Measurements from ENCODE around the gene MYCBPAP. TPM values are rescaled to one million over a fixed set of nuclear protein-coding genes. Genes with fewer than 3 reads are reported as not detected.

Gene MYCBPAP
- total RNA-seq, 3 donors from 2014 or later = 1.6 to 3.4 (median 2.4) TPM

DNA sequence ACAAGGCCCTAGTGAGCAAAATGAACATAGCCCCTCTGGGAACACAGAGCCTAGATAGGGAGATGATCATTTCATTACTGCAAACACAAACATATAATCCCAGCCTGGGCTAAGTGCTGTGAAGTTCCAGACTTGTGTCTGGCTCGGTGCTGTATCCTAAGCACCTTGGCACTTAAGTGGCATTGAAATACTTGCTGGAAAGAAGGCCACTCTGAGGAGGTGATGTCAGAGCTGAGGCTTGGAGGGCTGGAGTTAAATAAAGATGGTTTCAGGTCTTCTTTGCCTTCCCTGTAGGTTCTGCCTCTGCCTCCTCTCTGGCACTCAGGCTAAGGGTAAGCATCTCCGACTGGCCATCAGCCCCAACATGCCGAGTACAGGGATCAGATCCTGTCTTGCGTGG, 49.9 kb downstream of the MYCBPAP start:
- ATAC-seq (no peak), DNase-seq (no peak)
- intact Hi-C loops (cut with DNase I, micrococcal nuclease) = loop anchor here (10.0 kb wide), 2 partner anchors 127 to 397 kb away; no protein-coding TSS in a partner anchor
- no peak overlapping the region for H3K4me3 ChIP-seq
- TF ChIP-seq, protein P1, sequence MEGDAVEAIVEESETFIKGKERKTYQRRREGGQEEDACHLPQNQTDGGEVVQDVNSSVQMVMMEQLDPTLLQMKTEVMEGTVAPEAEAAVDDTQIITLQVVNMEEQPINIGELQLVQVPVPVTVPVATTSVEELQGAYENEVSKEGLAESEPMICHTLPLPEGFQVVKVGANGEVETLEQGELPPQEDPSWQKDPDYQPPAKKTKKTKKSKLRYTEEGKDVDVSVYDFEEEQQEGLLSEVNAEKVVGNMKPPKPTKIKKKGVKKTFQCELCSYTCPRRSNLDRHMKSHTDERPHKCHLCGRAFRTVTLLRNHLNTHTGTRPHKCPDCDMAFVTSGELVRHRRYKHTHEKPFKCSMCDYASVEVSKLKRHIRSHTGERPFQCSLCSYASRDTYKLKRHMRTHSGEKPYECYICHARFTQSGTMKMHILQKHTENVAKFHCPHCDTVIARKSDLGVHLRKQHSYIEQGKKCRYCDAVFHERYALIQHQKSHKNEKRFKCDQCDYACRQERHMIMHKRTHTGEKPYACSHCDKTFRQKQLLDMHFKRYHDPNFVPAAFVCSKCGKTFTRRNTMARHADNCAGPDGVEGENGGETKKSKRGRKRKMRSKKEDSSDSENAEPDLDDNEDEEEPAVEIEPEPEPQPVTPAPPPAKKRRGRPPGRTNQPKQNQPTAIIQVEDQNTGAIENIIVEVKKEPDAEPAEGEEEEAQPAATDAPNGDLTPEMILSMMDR (IDR thresholded peaks at IDR 0.05) = no peak
- peaks cover 30% of the 10 kb centered on the region for H3K4me1 ChIP-seq (ENCODE audit: low read depth)
- no peaks in the 10 kb centered on the region for H3K9me3 ChIP-seq
- H3K36me3 ChIP-seq (ENCODE audit: low read depth) = no peaks in the 10 kb centered on the region

- intact Hi-C loops (cut with DNase I, micrococcal nuclease) = loop anchor here (10.0 kb wide), 2 partner anchors 126 to 396 kb away; no protein-coding TSS in a partner anchor
- no peaks in the 10 kb centered on the region for H3K9me3 ChIP-seq
- TF ChIP-seq, protein P1 (IDR thresholded peaks at IDR 0.05) = no peak
- no peak for DNase-seq
- H3K4me1 ChIP-seq (ENCODE audit: low read depth) = peaks cover 30% of the 10 kb centered on the region
- no peak for ATAC-seq
- H3K36me3 ChIP-seq (ENCODE audit: low read depth) = no peaks in the 10 kb centered on the region
- H3K4me3 ChIP-seq = no peak overlapping the region
Observed at GRCh38 chr17:50558581-50558940, 50.3 kb downstream of the MYCBPAP start.

DNA sequence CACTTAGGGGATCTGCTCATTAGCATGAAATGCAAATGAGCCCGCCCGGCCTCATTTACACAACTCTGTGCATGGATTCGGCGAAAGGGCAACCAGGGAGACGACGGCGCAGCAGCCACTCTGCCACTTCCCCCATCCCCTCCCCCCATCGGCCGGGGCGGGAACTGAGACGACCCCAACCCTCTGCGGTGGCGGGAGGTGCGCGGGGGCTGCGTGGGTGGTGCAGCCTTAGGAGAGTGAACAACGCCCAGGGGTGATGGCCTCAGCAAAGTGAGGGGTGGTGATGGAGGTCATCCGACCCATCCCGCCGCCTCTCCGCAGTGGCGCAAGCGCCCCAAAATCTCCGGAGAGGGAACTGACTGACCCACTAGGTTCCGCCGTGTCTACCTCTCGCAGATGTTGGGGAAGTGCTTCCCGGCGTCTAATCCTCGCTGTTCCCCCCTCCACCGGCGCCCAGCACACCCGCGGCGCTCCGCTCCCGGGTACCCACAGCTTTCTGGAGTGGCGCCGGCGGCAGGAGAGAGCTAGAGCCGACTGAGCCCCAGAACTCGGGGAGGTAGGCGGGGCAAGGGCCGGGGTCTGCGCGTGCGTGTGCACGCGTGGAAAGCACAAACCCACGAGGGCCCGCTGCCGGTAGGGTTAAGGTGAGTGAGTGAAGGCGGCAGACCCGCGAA, 50.8 kb downstream of the MYCBPAP start:
- DNase-seq = peak in 2 of 3 donors; percentile 50 to 57
- peaks cover 30% of the 10 kb centered on the region for H3K4me1 ChIP-seq (ENCODE audit: low read depth)
- H3K36me3 ChIP-seq (ENCODE audit: low read depth) = no peaks in the 10 kb centered on the region
- ATAC-seq = no peak
- no peak overlapping the region for H3K4me3 ChIP-seq
- intact Hi-C loops (cut with DNase I, micrococcal nuclease) = loop anchor here (10.0 kb wide), 2 partner anchors 126 to 396 kb away; no protein-coding TSS in a partner anchor
- TF ChIP-seq, protein P1 (IDR thresholded peaks at IDR 0.05) = no peak
- no peaks in the 10 kb centered on the region for H3K9me3 ChIP-seq

DNA sequence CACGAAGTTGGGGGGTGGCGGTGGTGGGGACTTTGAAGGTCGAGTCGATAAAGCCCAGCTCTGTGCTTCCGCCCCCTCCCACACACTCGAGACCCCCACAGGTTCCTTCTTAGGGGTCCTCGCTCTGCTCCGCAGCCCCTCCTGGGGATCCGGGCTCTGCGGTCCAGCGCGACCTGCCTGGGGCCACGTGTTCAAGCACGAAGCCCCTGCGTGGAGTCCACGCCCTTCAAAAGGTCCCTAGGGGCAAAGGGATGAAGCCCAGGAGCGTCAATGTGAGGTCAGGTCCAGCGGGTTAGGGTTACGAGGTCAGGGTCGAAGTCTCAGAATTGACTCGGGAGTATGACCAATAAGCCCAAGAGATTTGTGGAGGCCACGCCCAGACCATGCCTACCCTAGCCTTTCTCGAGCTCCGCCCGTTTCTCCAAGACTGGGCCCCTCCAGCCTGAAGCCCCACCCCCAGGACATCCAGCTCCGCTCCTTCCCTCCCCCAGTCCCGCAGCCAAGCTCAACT, 51.5 kb downstream of the MYCBPAP start:
- Histone ChIP-seq H3K36me3 (ENCODE audit: low read depth) (no peaks in the 10 kb centered on the region), H3K9me3 (no peaks in the 10 kb centered on the region), H3K4me3 (no peak overlapping the region), H3K4me1 (ENCODE audit: low read depth) (peaks cover 30% of the 10 kb centered on the region)
- peak; percentile 66 for ATAC-seq
- intact Hi-C loops (cut with DNase I, micrococcal nuclease) = loop anchor here (10.0 kb wide), 2 partner anchors 125 to 395 kb away; no protein-coding TSS in a partner anchor
- peak in 2 of 3 donors; percentile 63 to 70 for DNase-seq
- TF ChIP-seq, protein P1 (IDR thresholded peaks at IDR 0.05) = no peak

DNA sequence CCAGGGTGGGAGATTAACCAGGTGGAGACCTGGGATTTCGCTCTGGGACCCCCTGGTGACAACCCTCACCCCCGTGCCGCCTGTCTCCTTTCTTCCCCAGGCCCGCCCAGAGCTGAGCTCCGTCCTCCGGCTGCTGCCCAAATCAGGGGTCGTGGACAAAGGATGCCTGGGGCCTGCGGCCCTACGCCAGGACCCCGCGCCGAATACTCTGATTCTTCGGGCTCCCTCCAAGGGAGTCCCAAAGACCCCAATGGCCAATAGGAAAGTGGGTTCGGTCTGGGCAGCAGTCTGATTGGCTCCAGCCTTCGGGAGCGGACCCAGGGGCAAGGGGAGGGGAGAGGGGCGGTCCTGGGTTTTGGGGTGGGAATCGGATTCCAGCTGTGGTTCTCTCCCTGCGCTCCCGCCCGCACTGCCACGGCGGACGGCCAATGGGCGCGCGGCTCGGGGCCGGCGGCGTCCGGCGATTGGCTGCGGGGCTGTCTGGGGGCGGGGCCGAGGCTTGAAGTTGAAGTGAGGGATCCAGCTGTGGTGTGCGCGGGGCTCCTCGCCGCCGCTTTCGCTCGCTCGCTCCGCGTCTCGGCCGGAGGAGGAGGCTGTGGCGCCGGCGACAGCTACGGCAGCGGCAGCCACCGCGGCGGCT, 52.1 kb downstream of the MYCBPAP start, which contains the start of gene CACNA1G:
Gene CACNA1G (plus strand): TSS at position 531 of the 640 bp plus-strand sequence. CDS start 745 bp downstream, outside the sequence.
- peak; percentile 89 to 94 (median 90) for DNase-seq
- TF ChIP-seq, protein P1 (IDR thresholded peaks at IDR 0.05) = no peak
- peak; percentile 91 for ATAC-seq
- intact Hi-C loops (cut with DNase I, micrococcal nuclease) = no loop called here
- Histone ChIP-seq H3K9me3 (no peaks in the 10 kb centered on the region), H3K4me3 (no peak within 1 kb of the TSS), H3K4me1 (ENCODE audit: low read depth) (peaks cover 30% of the 10 kb centered on the region), H3K36me3 (ENCODE audit: low read depth) (no peaks in the 10 kb centered on the region)

Measured in mucosa of descending colon (tissue), 3 donors.